HL-60 (cell line): ENCODE measurements around the gene LRRC4C.

ENCODE experiments used
- POLR2AphosphoS5 ChIP-seq: IDR thresholded peaks from 2 replicates; pipeline ENCODE4 v1.6.1; 2012; ENCODE audit warnings: low read depth
- REST ChIP-seq: IDR thresholded peaks from 2 replicates; pipeline ENCODE4 v1.6.1; 2012; ENCODE audit warnings: low read depth; ENCODE audit not compliant: insufficient replicate concordance
- TF ChIP-seq, protein P1 (sequence below): IDR thresholded peaks from one replicate; pipeline ENCODE4 v1.5.1; 2011; ENCODE audit warnings: low read length, control low read depth, inconsistent platforms; ENCODE audit not compliant: insufficient read depth

DNA sequence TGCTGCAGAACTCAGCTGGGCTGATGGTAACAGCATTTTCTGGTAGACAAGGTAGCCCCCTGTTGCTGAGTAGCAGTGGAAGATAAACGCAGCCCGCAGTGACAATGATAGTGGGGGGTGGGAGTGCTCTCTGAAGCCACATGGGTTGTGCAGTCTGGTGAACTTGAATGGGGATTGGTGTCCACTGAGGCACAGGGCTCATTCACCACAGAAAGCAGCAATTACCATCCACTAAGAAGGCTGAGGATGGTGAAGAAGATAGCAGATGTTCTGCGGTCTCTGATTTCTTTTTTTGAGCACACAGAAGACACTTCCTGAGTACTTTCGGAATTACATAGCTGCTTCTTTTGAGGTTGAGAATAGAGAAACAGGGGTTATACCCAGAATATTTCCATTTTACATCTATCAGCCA is 150.3 kb downstream of the LRRC4C start:
- TF ChIP-seq, protein P1, sequence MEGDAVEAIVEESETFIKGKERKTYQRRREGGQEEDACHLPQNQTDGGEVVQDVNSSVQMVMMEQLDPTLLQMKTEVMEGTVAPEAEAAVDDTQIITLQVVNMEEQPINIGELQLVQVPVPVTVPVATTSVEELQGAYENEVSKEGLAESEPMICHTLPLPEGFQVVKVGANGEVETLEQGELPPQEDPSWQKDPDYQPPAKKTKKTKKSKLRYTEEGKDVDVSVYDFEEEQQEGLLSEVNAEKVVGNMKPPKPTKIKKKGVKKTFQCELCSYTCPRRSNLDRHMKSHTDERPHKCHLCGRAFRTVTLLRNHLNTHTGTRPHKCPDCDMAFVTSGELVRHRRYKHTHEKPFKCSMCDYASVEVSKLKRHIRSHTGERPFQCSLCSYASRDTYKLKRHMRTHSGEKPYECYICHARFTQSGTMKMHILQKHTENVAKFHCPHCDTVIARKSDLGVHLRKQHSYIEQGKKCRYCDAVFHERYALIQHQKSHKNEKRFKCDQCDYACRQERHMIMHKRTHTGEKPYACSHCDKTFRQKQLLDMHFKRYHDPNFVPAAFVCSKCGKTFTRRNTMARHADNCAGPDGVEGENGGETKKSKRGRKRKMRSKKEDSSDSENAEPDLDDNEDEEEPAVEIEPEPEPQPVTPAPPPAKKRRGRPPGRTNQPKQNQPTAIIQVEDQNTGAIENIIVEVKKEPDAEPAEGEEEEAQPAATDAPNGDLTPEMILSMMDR, result no peak
- TF ChIP-seq REST, result no peak
- no peak for TF ChIP-seq POLR2AphosphoS5
